ENCODE measurements around the gene SLC38A9.
"Not testable (repeated sequence)": the region's sequence is repeated elsewhere in the genome, so short reads cannot be mapped to it uniquely, and the experiment has no call there.

Gene SLC38A9

GRCh38 chr5:55712023-55712859 is at the start of gene SLC38A9:
Gene SLC38A9 (minus strand): TSS chr5:55712324. CDS start chr5:55697958, 14,366 bp downstream.
- peak; percentile 50 for DNase-seq

- DNase-seq, result not testable (repeated sequence)
Measured at GRCh38 chr5:55761721-55762120, 49.6 kb upstream of the SLC38A9 start.

GRCh38 chr5:55758714-55759113 is 46.6 kb upstream of the SLC38A9 start:
- DNase-seq, result no peak

GRCh38 chr5:55758231-55758630 is 46.1 kb upstream of the SLC38A9 start:
- DNase-seq, result no peak

- no peak for DNase-seq
Measured at GRCh38 chr5:55750499-55750898, 38.4 kb upstream of the SLC38A9 start.

GRCh38 chr5:55750063-55750462 is 37.9 kb upstream of the SLC38A9 start:
- no peak for DNase-seq

GRCh38 chr5:55749387-55749786 is 37.3 kb upstream of the SLC38A9 start:
- DNase-seq, result no peak

GRCh38 chr5:55747778-55748318 is 35.7 kb upstream of the SLC38A9 start:
- DNase-seq, result no peak

GRCh38 chr5:55742778-55743177 is 30.7 kb upstream of the SLC38A9 start:
- DNase-seq, result no peak

- DNase-seq, result no peak
Measured at GRCh38 chr5:55737793-55738192, 25.7 kb upstream of the SLC38A9 start, which contains the start of gene DDX4. Gene DDX4 (plus strand): TSS chr5:55738061. CDS start chr5:55738964, 903 bp downstream.

GRCh38 chr5:55734658-55735057 is 22.5 kb upstream of the SLC38A9 start:
- DNase-seq, result no peak

- DNase-seq, result no peak
Measured at GRCh38 chr5:55732585-55732984, 20.5 kb upstream of the SLC38A9 start.

GRCh38 chr5:55731848-55732247 is 19.7 kb upstream of the SLC38A9 start:
- DNase-seq, result no peak

GRCh38 chr5:55724281-55724680 is 12.2 kb upstream of the SLC38A9 start:
- DNase-seq, result no peak

- DNase-seq, result no peak
Measured at GRCh38 chr5:55720188-55720703, 8.1 kb upstream of the SLC38A9 start.

- not testable (repeated sequence) for DNase-seq
Measured at GRCh38 chr5:55719026-55719425, 6.9 kb upstream of the SLC38A9 start.

GRCh38 chr5:55715519-55716078 is 3.5 kb upstream of the SLC38A9 start:
- DNase-seq, result no peak

- DNase-seq, result no peak
Measured at GRCh38 chr5:55714749-55715148, 2.6 kb upstream of the SLC38A9 start.

- no peak for DNase-seq
Measured at GRCh38 chr5:55714339-55714738, 2.2 kb upstream of the SLC38A9 start.

- no peak for DNase-seq
Measured at GRCh38 chr5:55713871-55714270, 1.7 kb upstream of the SLC38A9 start.

GRCh38 chr5:55711507-55712022 is 559 bp downstream of the SLC38A9 start:
- DNase-seq, result no peak

GRCh38 chr5:55708732-55709131 is 3.4 kb downstream of the SLC38A9 start:
- no peak for DNase-seq

- DNase-seq, result no peak
Measured at GRCh38 chr5:55706230-55706629, 5.9 kb downstream of the SLC38A9 start.
